HG02571 (cell line): ENCODE results near the gene USP1.
A peak's percentile ranks its signal among the peaks of the same experiment; 100 is the strongest.

Experiments used
- ATAC-seq: cut with Tn5 transposase; IDR thresholded peaks from one replicate; pipeline ENCODE4 v1.9.1; 2021; ENCODE audit warnings: mild to moderate bottlenecking, moderate library complexity; ENCODE audit not compliant: unreplicated experiment

USP1 gene

GRCh38 chr1:62436466-62437272, at the start of gene USP1:
USP1 (plus strand) TSS chr1:62437049; CDS start chr1:62439868, 2,819 bp downstream.
- peak; percentile 75 for ATAC-seq

GRCh38 chr1:62389531-62389930, 47.3 kb upstream of the USP1 start:
- no peak for ATAC-seq

- ATAC-seq: no peak
Measured at GRCh38 chr1:62390071-62390470, 46.8 kb upstream of the USP1 start.

- no peak for ATAC-seq
Measured at GRCh38 chr1:62391369-62391971, 45.4 kb upstream of the USP1 start.

- ATAC-seq: no peak
Measured at GRCh38 chr1:62392951-62393350, 43.9 kb upstream of the USP1 start.

GRCh38 chr1:62394646-62395045, 42.2 kb upstream of the USP1 start:
- no peak for ATAC-seq

GRCh38 chr1:62395291-62395690, 41.6 kb upstream of the USP1 start:
- no peak for ATAC-seq

- no peak for ATAC-seq
Measured at GRCh38 chr1:62396871-62397270, 40.0 kb upstream of the USP1 start.

GRCh38 chr1:62397301-62397700, 39.5 kb upstream of the USP1 start:
- no peak for ATAC-seq

GRCh38 chr1:62398377-62398776, 38.5 kb upstream of the USP1 start:
- ATAC-seq: no peak

- no peak for ATAC-seq
Measured at GRCh38 chr1:62401034-62401760, 35.7 kb upstream of the USP1 start.

- no peak for ATAC-seq
Measured at GRCh38 chr1:62405247-62405646, 31.6 kb upstream of the USP1 start.

GRCh38 chr1:62406576-62406975, 30.3 kb upstream of the USP1 start:
- no peak for ATAC-seq

GRCh38 chr1:62407398-62408009, 29.3 kb upstream of the USP1 start:
- ATAC-seq: no peak

- ATAC-seq: no peak
Measured at GRCh38 chr1:62415687-62416086, 21.2 kb upstream of the USP1 start.

GRCh38 chr1:62417351-62417999, 19.4 kb upstream of the USP1 start:
- no peak for ATAC-seq

GRCh38 chr1:62420214-62420613, 16.6 kb upstream of the USP1 start:
- no peak for ATAC-seq

GRCh38 chr1:62423580-62424242, 13.1 kb upstream of the USP1 start:
- ATAC-seq: no peak

- ATAC-seq: no peak
Measured at GRCh38 chr1:62424411-62424810, 12.4 kb upstream of the USP1 start.

GRCh38 chr1:62425041-62425440, 11.8 kb upstream of the USP1 start:
- no peak for ATAC-seq
